NB4 (cell line): ENCODE results near the gene DNAJA2.

Experiments used
- CTCF ChIP-seq: IDR thresholded peaks from one replicate; pipeline ENCODE4 v1.5.1; 2012; ENCODE audit warnings: low read depth, low read length
- MAX ChIP-seq: IDR thresholded peaks from 2 replicates; pipeline ENCODE4 v1.6.1; 2011; ENCODE audit warnings: low read depth, low read length
- POLR2A ChIP-seq: IDR thresholded peaks from 2 replicates; pipeline ENCODE4 v1.6.1; 2011; ENCODE audit warnings: mild to moderate bottlenecking; ENCODE audit not compliant: insufficient read length; ENCODE audit errors: extremely low read depth

GRCh38 chr16:46922239-46922638 lies 51.2 kb downstream of the DNAJA2 start:
- TF ChIP-seq CTCF (no peak), MAX (no peak), POLR2A (no peak)
